ENCODE measurements around the gene ERVFRD-1.

ERVFRD-1 gene

GRCh38 chr6:11085758-11086435 lies 25.6 kb downstream of the ERVFRD-1 start:
- DNase-seq, result no peak

- no peak for DNase-seq
These were observed 27.6 kb downstream of the ERVFRD-1 start for GRCh38 chr6:11083956-11084355.

GRCh38 chr6:11083491-11083890 lies 28.0 kb downstream of the ERVFRD-1 start:
- DNase-seq, result no peak

- no peak for DNase-seq
These were observed 31.2 kb downstream of the ERVFRD-1 start for GRCh38 chr6:11080296-11080695.

- no peak for DNase-seq
These were observed 33.3 kb downstream of the ERVFRD-1 start for GRCh38 chr6:11078266-11078665.

- DNase-seq, result no peak
These were observed 35.0 kb downstream of the ERVFRD-1 start for GRCh38 chr6:11076540-11076939.

- no peak for DNase-seq
These were observed 39.4 kb downstream of the ERVFRD-1 start for GRCh38 chr6:11072101-11072500.

GRCh38 chr6:11069760-11070159 lies 41.8 kb downstream of the ERVFRD-1 start:
- DNase-seq, result no peak

GRCh38 chr6:11067348-11067747 lies 44.2 kb downstream of the ERVFRD-1 start:
- DNase-seq, result no peak

- DNase-seq, result no peak
These were observed 44.8 kb downstream of the ERVFRD-1 start for GRCh38 chr6:11066505-11067347.

GRCh38 chr6:11065436-11066202 lies 45.9 kb downstream of the ERVFRD-1 start:
- no peak for DNase-seq

GRCh38 chr6:11064836-11065235 lies 46.7 kb downstream of the ERVFRD-1 start:
- DNase-seq, result no peak

- DNase-seq, result no peak
These were observed 48.8 kb downstream of the ERVFRD-1 start for GRCh38 chr6:11062715-11063114.

- DNase-seq, result no peak
These were observed 49.4 kb downstream of the ERVFRD-1 start for GRCh38 chr6:11062083-11062482.

- DNase-seq, result no peak
These were observed 53.1 kb downstream of the ERVFRD-1 start for GRCh38 chr6:11058406-11058805.

GRCh38 chr6:11056871-11057270 lies 54.7 kb downstream of the ERVFRD-1 start:
- no peak for DNase-seq

GRCh38 chr6:11055127-11055627 lies 56.3 kb downstream of the ERVFRD-1 start:
- DNase-seq, result no peak

- no peak for DNase-seq
These were observed 56.8 kb downstream of the ERVFRD-1 start for GRCh38 chr6:11054722-11055121.

GRCh38 chr6:11053307-11053706 lies 58.2 kb downstream of the ERVFRD-1 start:
- DNase-seq, result no peak

Measured in CD4-positive, alpha-beta T cell treated with Interferon alpha-2 for 1 hour (primary cell).